Measurements from ENCODE around the gene CSF2.
"Not testable (repeated sequence)": the region's sequence is repeated elsewhere in the genome, so short reads cannot be mapped to it uniquely, and the experiment has no call there.

Gene CSF2

DNA sequence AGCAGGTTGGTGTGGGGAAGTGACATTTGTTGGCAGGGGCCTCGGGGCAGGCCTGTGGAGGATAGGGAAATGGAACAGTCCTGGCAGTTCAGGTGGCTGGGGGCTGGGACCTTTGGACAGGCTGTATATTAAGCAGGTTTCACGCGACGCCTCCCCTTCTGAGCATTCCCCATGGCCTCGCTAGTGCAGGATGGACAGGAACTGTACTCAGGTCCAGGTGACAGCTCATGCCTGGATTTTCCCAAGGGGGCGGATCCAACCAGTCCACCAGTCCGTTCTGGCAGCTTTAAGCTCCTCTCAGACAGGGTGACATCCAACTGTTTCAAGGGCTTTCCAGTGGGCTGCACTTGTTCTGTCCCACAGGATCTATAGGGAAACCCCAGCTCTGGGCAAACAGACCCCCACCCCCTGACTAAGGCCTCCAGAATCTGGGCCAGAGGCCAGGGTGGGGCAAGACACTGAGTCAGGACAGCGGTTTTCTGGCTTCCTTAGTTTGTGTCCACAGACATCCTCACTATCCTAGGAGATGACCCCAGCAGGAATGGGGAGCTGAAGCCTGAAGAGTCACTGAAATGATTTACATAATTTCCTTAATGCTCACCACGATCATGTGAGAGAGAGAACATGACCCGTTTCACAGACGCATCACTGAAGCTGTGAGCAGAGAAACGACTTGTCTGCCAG is 20.9 kb downstream of the CSF2 start:
- no peak for DNase-seq

DNA sequence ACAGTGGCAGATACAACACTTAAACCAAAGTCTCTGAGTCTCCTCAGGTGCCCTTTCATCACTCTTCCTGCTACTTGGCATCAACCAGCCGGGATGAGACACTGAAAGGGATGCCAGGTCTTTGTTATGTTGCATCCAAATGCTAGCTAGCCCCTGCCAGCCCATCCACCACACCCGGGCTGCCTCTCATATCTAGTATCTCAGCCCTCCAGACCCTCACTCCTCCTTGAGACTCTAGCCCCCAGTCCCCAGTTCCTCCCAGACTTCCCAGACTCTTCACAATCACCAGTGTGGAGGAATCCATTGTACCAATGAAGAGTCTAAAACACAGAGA is 21.5 kb downstream of the CSF2 start:
- no peak for DNase-seq

DNA sequence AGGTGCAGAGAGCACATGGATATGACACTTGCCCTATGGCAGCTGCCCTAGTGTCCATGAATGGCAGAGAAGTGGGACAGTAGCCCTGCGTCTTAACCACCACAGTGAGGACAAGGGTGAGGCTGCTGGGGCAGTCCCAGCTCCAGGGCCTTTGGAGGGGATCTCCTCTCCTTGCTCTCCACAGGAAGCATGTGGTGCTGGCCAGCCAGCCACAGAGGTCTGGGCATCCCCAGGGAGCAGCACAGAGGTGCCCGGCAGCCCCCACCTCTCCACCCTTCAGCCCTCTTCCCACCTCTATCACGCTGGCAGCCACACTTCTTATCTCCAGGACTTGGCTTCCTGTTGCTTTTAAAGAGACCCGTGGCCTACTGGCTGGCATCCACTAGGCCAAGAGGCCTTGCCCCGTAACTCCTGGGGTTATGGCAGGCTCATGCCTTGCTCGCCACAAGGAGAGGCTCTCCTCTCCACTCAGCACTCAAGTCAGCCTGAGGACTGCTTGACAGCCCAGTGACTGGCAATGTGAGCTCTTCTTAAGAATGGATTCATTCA is 21.9 kb downstream of the CSF2 start:
- no peak for DNase-seq

DNA sequence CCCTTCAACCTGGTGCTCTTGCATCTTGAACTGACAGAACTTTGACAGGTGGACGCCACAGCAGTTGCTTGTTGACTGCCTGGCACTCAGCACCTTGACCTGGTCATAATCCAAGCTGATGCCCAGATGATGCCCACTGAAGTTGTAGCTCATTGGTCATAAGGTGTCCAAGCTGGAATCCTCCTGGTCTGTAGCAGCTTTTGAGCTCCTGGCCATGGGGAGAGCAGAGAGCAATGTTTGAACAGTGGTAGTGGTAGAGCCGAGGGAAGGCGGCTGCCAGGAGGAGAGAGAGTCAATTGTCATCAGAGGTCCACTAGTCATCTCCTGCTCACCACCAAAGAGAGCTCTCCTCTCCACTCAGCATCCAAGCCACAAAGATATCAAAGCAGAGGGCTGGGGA is 23.3 kb downstream of the CSF2 start:
- DNase-seq: no peak

DNA sequence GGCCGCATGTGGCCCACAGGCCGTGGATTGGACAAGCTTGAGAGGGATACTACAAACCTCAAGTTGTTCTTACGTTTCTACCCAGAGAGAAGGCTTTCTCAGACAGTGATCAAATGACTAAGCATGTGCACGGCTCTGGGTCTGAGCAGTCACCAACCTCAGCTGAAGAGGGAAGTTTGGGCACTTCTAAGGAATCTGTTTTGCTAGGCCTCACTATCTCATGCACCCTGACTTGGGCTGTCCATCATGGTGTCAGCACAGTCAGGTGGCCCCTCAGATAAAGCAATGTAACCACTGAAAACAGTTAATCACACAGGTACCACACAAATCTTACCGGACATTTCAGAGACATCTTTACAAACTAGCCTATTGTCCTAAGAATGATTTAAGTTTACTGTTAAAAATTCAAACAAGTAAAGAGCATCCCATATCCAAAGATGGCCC is 24.6 kb downstream of the CSF2 start:
- DNase-seq: no peak

DNA sequence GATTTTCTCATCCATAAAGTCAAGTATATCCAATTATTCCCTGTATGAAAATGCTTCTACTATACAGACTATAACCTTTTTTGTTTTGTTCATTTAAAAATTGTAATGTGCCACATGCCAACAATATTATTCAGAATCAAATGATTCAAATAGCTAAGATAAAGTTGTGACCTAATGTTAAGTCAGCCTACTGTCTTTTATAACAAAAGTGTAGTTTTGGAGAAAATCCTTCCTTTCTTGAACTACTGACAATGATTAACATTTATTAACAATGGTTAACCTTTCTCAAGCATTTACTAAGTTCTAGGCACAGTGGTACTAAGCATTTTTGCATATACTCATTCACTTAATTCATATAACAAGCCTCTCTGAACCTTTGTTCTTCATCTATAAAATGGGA is 25.0 kb downstream of the CSF2 start:
- DNase-seq: no peak

DNA sequence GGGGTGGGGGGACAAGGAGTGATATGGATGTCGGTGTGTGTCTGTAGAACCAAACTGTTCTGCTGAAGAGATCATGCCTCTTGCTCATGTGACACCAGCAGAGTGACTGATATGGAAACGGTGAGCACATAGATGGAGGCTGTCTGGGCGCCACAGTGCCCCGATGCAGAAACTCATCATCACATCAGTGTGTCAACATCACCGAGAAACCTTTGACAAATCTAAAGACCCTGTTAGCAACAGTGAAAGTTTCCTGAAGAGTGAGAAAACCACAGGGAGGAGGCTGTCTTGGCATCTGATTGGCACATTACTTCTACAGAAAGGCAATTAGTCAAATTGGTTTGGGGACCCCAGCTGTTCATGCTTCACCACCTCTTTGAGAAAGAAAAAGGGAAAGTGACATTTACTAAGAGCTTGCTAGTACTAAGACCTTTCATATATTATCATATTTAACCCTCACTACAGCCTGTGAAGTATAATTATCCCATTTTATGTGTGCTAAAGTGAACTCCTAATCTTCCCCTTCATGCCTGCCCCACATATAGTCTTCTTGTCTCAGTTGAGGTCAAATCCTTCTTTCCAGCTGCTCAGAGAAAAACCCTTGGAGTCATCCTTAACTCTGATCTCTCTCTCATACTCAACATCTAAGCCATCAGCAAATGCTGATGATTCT is 25.6 kb downstream of the CSF2 start:
- DNase-seq: no peak

DNA sequence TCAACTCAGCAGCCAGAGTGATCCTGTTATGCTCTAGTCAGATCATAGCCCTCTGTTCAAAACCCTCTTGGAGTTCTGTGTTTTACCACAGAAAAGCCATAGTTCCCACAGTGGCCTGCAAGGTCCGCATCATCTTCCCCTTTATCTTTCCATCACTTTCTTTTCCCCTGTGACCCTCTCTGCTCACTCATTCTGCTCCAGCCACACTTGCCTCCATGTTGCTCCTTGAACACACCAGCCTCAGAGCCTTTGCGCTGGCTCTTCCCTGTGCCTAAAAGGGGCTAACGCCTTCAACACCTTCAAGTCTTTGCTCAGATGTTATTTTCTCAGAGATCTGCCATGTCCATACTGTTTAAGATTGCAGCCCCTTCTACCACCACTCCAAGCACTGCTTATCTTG is 26.3 kb downstream of the CSF2 start:
- DNase-seq: no peak

DNA sequence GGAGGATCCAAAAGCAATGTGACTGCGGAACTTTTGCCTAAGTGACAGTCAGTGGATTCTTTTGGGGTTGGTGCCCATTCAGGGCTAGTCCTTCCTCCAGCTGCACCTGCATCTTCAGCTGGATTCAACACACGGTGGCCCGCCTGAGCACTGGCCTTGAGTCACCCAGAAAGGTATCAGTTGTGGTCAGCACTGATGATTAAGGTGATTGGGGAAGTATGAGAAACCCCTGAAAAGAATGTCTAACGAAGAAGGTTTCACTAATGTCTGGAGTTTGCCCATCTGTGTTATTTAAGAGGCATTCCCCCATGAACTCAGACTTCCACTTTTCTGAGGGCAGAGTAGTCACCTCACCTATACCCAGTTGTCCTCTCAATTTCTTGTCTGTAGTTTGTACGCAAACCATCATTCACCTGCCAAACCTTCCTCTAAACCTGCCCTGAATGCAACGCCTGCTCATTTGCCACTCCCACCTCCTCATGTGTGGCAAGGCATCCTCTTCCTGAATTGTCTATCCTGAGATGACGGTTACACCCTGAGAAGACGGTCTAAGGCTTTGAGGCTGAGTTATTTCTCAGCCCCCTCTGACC is 27.2 kb downstream of the CSF2 start:
- DNase-seq: no peak

DNA sequence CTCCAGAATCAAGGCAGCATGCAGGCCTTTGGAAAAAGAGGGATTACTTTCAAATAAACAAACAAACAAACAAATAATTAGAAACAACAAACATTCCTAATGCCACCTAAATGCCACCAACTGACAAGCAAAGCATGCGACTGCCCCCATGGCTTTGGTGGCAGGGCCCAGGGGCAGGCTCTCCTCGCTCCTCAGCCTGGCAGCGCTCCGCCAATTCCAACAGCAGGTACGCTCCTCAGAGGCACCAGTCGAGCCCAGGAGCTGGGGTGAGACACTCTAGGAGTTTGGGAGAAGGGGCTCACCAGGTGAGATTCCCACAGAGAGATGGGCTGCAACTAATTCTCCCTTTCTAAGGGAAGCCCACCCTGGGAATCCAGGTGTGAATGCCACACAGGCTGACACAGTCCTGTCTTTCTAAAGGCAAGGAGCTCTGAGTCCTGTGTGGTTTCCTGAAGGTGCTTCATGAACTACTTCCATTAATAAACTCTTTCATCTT is 27.8 kb downstream of the CSF2 start:
- no peak for DNase-seq

DNA sequence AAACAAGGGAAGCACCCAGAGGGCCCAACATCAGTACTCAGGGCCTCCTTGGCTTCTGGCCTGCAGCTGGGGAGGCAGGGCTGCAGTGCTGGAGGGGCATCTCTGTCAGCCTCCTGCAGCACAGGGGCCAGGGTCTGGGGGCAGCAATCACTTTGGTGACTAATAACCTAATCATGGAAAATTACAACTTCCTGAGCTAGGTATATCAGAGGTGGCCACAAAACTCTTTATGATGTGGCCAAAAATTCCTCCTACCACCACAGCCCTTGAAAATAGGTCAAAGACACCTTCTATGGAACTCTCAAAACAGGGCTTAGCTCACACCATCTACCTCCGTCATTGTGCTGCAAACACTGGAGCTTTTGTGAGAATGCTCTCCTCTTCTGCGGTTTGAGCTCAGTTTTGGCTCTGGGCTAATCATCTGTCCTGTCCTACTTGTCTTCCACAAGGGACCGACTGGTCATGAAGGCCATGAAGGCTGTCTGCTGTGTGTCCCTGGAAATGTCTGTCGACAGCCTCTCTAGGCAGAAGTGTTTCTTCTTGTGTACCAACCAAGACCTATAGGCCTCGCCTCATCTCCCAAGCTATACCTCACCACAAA is 28.6 kb downstream of the CSF2 start:
- no peak for DNase-seq

DNA sequence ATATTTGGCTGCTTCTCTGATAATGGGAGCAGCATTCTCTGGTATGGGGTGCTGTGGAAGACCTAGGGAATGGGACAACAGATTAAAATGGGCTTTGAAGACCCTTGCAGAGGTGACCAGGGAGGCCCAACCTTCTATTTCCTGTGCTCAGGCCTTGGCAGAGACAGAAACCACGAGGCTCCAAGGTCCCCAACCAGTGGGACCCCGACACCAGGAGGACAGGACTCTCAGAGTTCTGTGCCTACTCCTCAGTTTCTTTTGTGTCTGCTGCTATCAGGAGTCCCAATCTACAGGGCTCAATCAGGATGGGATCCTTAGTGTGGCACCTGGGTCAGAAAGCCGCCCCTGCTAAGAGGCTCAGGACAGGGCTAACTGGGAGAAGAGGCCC is 29.3 kb downstream of the CSF2 start:
- no peak for DNase-seq

DNA sequence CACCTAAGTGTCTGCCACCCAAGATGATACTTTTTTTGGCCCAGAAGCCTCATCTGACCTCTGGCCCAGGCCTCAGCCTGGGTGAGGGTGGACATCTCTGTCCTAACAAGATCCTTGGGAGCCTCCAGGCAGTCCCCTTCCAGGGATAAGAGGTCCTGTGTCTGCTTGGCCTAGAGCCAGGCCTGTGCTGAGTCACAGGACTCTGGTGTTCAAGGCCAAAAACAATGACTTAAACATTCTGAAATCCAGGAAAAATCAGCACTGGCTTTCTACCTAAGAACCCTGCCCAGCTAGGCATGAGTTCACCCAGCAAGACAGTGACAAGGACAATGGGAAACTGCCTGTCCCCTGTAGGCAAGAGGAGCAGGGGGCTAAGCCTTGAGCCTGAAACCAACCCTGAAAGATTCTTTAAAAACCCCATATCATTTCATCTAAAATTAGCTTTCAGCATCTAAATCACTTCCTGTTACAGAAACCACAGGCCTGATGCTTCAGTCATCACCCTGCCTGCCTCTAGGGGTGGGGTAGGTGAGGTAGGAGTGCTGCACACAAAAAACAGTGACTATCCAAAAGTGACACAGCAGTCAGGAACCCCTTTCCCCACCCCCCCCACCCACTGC is 29.9 kb downstream of the CSF2 start:
- DNase-seq: no peak

DNA sequence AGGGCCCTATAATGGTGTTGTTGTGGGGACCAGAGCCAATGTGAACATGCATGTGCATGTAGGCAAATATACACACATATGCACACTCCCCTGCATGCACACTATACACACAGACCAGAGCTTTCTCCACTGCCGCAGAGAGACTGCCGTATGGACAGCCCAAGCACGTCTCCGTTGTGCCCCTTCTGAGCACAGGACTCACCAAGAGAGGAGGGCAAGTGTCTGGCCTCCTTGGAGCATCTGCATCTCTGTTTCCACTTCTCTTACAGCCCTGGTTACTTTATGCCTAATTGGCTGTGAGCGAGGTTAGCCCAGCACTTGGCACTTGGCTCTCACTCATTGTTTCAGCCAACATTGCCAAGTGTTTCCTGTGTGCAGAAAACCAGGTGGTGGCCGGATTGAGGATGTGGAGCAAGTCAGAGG is 30.4 kb downstream of the CSF2 start:
- no peak for DNase-seq

DNA sequence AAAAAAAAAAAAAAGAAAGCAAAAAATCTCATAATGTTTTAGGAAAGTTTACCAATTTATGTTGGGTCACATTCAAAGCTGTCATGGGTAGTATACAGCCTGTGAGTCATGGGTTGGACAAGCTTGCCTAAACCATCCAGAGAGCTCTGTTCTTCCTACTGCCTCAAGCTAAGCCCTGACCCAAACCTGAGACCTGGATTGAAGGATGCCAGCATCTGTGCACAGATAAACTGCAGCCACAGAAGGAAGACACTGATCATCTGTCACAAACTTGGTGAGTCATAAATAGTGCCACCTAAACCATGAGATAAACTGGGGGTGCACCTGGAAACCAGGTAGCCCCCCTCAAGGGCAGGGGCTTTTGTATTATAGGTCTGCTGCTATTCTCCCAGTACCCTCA is 31.0 kb downstream of the CSF2 start:
- no peak for DNase-seq

DNA sequence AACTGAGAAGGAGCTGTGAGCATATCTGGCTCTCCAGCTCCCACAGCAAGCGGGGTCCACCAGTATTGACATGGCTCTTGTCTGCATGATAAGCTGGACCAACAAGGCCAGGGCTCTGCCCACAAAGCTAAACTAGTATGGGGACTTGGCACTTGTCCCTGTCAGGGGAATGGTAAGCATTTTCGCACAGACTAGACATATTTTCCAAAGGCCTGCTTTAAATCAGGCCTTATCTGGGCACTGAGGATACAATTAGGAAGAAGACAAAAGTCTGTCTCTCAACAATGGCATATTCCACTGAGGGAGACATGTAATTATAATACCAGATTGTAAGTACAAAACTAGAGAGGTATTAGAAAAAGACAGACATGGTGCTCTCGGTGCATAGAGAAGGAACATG is 32.1 kb downstream of the CSF2 start:
- DNase-seq: no peak

DNA sequence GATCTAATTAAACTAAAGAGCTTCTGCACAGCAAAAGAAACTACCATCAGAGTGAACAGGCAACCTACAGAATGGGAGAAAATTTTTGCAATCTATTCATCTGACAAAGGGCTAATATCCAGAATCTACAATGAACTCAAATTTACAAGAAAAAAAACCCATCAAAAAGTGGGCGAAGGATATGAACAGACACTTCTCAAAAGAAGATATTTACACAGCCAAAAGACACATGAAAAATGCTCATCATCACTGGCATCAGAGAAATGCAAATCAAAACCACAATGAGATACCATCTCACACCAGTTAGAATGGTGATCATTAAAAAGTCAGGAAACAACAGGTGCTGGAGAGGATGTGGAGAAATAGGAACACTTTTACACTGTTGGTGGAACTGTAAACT is 34.9 kb downstream of the CSF2 start:
- DNase-seq: not testable (repeated sequence)

DNA sequence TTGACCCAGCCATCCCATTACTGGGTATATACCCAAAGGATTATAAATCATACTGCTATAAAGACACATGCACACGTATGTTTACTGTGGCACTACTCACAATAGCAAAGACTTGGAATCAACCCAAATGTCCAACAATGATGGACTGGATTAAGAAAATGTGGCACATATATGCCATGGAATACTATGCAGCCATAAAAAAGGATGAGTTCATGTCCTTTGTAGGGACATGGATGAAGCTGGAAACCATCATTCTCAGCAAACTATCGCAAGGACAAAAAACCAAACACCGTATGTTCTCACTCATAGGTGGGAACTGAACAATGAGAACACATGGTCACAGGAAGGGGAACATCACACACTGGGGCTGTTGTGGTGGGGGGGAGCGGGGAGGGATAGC is 35.4 kb downstream of the CSF2 start:
- not testable (repeated sequence) for DNase-seq

DNA sequence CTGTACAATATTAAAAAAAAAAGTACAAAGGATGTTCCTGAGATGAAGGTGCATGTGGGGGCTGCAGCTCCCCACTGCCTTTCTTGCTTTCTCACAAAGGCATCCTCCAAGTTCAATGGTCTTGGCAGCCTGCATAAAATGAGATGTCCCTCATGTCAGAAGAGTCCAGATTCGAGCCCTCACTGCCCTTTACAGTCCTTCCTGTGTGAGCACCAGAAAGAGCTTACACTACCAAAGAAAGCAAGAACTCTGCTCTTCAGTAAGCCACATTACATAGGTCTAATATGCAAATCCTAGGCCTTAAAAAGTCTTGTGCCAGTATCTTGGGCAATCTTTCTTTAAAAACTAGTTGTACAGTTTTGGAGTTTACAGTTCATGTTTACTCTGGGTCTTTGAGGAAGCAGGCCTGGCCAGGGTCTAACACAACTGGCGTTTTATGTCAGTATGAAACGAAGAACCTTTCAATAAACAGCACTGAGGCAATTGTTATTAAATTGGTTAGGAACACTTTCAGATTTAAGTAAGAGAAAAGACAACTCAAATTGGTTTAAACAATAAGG is 36.0 kb downstream of the CSF2 start:
- DNase-seq: no peak

DNA sequence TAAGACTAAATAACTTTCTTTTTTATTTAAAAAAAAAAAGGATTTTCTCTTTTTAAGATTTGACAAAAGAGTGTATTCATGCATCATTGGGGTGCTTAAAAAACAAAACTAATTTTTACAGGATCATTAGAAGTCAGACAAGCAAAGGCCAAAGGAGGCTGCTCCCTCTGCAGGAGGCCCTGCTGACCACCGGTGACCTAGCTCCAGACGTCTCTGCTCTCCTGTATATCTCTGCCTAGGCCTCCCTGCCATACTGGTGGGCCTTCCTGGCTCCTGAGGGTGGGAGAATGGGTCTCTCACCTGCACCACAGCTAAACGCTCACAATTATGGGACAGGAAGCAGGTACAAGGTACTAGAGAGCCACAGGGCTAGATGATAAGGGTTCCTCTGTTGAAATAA is 36.6 kb downstream of the CSF2 start:
- no peak for DNase-seq

DNA sequence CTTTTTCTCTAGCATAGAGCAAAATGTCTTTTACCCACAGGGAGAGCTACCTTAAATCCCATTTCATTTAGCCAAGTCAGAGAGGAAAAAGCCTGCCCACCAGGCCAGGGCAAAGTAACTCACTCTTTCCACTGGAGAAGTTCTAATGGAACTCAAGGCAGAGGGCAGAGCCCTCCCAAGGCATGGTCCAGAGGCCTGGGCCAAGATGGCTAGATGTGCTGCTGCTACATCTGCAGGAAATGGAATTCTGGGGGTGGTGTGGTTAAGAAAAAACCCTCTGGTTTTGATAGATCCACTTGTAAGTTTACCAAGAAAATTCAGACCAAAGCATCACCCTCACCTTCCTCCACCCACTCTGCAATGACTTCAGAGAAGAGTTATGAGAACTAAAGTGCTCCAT is 37.3 kb downstream of the CSF2 start:
- DNase-seq: no peak

DNA sequence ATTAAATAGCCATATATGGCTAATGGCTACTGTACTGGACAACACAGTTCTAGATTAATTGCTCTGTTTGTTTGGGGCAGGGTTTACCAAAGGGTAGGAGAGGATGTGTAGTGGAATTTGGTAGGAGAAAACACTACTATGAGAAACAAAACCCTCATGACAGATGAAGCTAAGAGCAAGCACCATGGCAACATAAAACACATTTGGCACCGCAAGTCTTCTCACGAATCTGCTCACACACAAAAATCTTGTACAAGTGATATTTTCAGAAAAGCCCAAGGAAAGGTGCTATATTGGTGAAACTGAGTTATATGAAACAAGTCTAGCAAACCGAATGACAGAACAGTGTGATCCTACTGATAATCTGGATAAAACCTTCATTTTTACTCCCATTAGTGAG is 38.5 kb downstream of the CSF2 start:
- no peak for DNase-seq
